DOHH2 (cell line): ENCODE results near the gene NECTIN3.

ENCODE experiments used
- CTCF ChIP-seq: fragments of 200-600 bp; sonication (generic); IDR thresholded peaks from one replicate; pipeline ENCODE4 v1.5.1; 2014; ENCODE audit warnings: antibody characterized with exemption, mild to moderate bottlenecking, low read depth, low read length; ENCODE audit not compliant: poor library complexity, severe bottlenecking
- EZH2phosphoT487 ChIP-seq: fragments of 200-600 bp; sonication (generic); IDR thresholded peaks from 2 replicates; pipeline ENCODE4 v1.6.1; 2017; ENCODE audit warnings: borderline replicate concordance, mild to moderate bottlenecking, antibody characterized with exemption, low read length, moderate library complexity, mixed read lengths

DNA sequence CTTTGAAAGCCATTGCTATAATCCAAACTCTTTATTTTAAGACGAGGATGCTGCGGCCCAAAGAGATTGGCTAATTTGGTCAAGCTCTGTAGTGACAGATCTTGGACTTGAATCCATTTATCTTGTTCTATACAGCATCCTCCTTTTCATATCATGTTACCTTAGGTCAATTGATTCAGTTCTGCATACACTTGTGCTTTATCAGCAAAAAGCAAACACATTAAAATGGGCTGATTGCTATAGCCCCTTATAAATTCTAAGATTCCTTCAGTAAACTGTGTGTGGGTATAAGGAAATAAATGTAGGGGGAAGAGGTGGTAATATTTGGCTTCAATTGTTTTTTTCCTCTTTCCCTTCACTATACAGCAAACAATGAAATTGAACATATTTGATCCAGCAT, 40.1 kb upstream of the NECTIN3 start:
- TF ChIP-seq CTCF: no peak
- TF ChIP-seq EZH2phosphoT487: no peak
